HTR-8/SVneo (cell line): ENCODE data around the gene PRKG2.

ENCODE experiments used
- DNase-seq: peaks from one replicate; pipeline ENCODE4 v3.0.0; 2011; ENCODE audit warnings: low spot score, mixed read lengths; ENCODE audit not compliant: insufficient read length
- FAIRE-seq: peaks from 2 replicates; lab custom pipeline; 2011; peaks lifted over from hg19 to GRCh38; lab: Jason Lieb, UNC

Gene PRKG2

DNA sequence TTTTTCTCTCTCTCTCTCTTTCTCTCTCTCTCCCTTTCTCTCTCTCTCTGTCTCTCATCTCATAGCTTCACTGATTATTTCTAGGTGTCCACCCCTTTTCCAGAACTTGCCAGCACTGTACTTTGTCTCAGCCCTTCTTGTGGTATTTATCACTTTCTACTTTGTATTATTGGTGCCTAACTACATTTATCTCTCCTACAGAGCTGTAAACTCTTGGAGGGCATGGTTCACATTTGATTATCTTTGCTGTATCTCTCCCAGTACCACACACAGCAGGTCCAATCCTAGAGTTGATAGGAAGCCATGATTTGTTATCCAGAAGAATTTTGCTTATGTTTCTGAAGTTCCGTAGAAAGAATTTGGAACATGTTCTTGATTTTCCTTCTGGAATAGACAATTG, 5.2 kb upstream of the PRKG2 start:
- no peak for FAIRE-seq
- no peak for DNase-seq

DNA sequence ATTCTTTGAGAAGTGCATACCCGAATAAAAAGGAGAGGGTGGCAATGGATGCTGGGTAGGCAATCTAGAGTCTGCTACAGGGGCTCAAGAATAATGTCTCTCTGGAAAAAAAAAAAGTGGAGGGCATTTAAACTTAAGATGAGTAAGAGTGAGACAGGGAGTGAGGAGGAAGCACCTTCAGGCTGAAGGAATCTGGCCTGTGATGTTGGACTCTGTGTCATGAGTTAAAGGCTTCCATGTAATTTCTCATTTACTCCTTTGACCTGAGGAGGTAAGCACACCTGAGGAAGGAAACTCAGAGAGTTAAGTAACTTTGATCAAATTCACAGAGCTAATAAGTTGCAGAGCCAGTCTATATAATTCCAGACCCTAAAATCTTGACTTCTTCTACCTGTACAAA, 3.2 kb upstream of the PRKG2 start:
- DNase-seq = no peak
- FAIRE-seq = no peak

DNA sequence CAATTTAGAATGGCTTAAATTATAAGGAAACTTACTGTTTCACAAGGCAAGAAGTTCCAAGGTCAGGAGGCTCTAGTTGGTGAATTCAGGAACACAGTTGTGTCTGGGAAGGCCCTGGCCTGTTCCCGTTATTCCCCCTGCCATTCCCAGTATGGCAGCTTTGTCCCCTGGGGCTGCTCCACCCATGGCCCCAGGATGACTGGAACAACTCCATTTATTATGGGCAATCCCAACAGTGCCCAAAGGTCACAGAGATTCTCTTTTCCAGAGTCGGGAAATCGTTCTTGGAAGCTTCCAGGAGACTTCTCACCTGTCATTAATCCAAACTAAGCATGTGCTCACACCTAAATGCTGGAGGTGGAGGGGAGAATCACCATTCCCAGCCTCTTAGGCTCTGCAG, 2.8 kb upstream of the PRKG2 start:
- DNase-seq (no peak), FAIRE-seq (no peak)

DNA sequence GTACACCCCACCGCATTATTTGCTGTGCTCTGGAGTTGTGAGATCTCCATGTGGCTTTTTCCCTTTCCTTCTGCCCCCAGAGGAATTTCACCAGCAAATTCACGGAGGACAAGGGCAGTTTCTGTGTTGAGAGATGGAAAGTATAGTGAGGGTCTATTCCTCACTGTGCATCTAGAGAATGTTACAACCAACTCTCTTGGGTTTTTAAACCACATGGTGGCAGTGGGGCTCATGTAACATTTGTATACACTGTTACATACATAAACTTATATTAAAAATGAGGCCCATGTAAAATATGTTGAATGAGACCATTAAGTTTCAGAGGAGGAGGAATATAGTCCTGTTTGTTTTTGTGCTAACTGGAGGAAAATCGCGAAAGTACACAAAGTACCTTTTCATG, 909 bp upstream of the PRKG2 start:
- no peak for DNase-seq
- no peak for FAIRE-seq

DNA sequence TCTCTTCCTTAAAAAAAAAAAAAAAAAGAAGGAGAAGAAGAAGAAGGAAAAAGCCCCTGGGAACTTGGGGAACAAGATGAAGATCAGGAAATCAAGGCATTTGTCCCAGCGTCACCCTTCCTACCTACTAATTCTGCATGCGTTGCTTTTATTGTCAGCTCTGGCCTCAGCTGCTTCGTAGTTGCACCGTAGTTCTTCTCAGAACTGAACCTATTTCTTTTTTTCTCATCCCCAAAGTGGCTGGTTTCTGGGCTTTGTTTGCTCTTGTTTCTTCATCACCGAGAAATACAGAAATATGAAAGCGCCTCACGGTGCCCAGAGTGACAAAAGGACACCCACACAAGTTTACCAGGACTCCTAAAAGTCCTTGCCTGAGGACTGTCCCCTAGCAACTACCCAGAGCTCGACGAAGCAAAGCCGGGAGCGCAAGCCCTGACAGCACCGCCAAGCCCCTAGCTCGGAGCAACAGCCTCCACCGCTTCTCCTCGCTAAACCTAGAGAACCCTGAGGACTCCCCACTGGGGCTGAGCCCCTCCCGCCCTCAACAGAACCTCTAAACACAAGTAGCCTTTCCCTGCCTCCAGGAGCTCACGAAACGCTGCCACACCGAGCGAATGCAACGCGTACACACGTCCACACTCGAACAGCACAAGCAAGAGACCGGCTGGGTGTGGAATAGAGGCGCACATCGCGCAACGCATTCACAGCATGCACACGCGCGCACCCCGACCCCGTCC, 710 bp downstream of the PRKG2 start:
- no peak for DNase-seq
- no peak for FAIRE-seq

DNA sequence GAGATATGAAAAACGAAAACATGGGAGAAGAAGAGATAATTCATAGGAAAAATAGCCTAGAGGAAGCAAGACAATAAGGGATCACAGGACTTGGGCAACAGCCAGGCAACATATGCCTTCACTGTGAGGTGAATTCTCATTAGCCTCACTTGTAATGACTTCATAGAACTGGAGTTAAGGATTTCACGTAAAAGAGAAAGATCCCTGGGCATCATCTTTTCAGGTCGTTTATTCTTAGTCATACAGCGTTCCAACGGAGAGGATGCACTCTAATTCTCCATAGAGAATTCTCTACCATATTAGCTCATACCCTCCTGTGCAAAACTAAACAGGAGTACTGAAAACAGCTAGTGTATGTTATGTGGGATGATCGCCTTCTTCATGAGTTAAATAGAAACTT, 1.4 kb downstream of the PRKG2 start:
- DNase-seq (no peak), FAIRE-seq (no peak)

DNA sequence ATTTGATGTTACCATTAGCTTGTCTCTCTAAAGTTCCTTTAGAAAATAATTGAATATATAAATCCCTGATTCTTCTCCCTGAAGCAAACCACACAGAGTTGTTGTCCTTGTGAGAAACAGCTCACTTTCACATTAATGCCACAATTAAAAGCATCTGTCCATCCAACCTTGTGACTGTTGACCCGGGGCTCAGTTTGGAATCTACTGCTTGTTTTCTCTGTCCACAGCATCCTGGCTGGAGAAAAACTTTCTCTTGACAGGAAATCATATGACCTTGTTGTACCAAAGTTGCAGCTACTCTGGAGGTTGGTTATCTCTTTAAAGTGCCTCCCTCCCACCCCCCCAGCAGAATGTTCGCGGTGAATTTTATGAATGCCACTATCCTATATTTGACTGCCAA, 3.1 kb downstream of the PRKG2 start:
- FAIRE-seq = no peak
- DNase-seq = no peak

DNA sequence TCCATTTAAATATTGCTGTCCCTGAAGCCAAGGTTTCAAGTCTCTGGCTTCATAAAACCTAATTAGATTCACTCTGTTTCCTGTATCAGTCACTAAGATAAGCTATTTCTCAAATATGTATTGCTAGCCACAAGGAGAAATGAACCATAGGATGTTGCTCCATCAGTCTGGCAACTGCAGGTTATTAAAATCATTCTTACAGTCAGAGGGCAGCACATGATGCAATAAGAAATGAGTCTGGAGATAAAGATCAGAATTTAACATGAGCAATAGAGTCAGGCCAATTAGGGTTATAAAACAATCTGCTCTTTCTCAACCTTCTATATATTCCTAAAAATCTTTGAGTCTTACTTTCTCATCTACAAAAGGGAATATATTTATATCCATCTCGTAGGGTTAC, 7.2 kb downstream of the PRKG2 start:
- DNase-seq = no peak
- no peak for FAIRE-seq

DNA sequence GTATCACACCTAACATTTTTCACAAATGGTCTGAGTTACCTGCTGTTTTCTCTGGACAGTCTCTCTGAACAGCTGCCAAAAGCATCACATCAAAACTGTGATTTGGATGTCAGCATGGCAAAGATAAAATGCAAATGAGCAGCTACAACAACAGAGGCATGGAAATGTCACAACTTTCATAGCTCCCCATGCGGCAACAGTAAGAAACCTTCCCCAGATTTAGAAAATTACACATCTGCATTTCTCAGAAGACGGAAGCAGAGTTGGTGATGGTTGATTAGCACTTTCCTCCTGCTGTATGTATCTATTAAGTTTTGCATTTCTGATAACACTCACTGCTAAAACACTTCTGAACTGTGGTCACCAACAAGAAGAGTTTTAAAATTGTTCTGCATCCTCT, 9.7 kb downstream of the PRKG2 start:
- FAIRE-seq (no peak), DNase-seq (no peak)

DNA sequence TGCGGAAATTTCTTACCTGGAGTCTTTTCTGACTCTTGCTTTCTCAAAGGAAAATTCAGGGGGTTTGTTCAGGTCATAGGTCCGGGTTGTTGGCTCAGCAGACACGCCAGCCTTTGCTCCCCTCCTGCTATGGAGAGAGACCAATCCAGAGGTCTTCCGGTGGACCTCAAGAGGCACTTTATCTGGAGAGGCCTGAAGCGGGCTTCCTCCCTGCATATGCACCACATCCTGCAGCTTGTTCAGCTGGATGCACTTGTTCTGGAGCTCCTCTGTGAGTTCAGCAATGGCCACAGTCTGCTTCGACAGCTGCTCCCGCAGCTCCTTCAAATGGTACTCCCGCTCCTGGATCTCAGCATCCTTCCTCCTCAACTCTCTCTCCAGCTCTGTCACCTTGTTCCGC, 10.5 kb downstream of the PRKG2 start:
- DNase-seq = no peak

DNA sequence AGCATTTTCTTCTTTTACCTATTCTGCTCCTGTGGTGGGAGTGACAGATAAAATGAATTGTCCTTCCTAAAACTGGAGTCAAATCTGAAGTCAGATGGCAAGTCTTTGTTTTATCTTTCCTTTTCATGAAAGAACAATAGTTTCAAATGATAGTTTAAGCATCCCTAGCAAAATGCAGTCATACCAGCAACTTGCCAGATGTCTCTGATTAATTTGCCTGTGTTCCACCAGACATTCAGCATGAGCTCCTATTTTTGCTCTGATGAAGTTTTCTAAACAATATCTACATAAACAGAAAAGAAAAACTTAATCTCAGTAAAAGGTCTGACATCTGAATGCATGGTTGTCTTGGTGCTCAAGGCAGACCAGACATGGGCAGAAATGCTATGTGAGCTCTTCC, 15.2 kb downstream of the PRKG2 start:
- DNase-seq (no peak), FAIRE-seq (no peak)

More for the DNA sequence above, 10.5 kb downstream of the PRKG2 start:
- FAIRE-seq = no peak

DNA sequence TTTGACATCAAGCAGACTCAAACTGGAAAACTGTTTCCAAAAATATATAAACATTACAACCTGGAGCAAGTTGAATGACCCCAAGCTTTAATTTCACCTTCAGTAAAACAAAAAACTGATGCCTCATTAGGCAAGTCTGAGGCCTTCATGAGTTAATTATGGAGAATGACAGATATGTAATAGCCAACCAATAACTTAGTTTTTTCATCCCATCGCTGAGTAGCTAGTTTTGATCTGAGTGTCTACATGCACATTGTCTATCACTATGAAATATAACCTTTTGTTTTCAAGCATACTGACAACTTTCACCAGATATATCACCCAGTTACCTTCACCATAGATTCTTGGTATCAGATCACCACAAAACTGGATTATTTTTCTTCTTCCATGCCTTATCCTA, 16.4 kb downstream of the PRKG2 start:
- no peak for DNase-seq

DNA sequence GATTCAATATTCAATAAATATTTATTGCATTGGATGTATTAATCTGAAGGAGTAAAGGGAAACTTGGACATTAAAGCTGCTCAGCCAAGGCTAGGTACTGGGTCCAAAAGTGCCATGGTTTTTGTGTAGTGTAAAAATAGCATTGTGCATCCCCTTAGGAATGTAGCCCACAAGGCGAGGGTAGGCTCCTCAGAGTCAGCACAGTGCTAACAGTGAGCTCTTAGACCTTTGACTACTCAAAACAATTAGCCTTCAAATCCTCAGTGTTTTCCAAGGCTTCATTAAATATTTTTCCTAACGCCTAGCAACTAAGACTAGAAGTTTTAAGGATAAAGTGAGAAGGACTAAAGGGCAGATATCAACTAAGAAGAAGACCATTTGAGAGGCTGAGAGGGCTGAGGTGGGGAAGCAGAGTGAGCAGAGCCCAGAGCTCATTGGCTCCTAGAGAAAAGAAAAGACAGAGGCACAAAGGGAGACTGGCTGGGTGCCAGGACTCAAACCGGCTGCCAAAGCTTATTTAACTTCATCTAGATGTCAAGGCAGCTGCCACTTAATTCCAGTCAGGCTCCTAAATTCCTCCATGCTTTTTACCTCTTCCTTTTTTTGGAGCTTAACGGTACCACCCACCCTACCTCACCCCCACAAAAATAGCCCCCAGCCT, 17.0 kb downstream of the PRKG2 start:
- FAIRE-seq (no peak), DNase-seq (no peak)

More for the DNA sequence above, 16.4 kb downstream of the PRKG2 start:
- FAIRE-seq = no peak

DNA sequence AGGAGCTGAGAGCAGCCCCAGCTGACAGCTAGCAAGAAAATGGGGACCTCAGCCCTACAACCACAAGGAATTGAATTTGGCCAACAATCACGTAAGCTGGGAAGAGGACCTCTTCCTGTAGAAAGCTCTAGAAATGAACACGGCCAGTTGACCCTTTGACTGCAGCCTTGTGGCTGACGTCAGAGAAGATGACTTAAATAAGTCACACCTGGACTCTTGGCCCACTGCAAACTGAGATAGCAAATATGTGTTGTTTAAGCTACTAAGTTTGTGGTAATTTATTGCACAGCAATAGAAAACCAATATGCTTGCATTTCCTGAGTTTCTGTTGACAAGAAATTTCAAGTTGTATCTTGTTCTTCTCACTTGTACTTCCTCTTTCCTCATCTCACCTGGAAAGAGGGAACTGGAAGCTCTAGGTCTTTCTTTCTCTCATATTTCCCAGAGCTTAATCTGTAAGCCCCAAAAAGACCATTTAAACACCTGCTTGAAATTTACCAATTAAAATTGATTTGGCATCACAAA, 18.8 kb downstream of the PRKG2 start:
- DNase-seq (no peak), FAIRE-seq (no peak)

DNA sequence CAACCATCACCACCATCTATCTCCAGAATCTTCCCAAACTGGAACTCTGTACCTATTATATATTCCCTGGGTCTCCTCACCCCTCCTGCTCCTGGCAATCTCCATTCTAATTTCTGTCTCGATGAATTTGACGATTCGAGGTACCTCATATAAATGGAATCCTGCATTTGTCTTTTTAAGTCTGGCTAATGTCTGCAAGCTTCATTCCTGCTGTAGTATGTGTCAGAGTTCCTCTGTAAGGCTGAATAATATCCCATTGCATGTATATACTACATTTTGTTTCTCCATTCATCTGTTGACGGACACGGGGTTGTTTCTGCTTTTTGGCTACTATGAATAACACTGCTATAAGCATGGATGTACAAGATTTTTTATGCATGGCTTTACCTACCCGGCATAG, 19.5 kb downstream of the PRKG2 start:
- FAIRE-seq (no peak), DNase-seq (no peak)

DNA sequence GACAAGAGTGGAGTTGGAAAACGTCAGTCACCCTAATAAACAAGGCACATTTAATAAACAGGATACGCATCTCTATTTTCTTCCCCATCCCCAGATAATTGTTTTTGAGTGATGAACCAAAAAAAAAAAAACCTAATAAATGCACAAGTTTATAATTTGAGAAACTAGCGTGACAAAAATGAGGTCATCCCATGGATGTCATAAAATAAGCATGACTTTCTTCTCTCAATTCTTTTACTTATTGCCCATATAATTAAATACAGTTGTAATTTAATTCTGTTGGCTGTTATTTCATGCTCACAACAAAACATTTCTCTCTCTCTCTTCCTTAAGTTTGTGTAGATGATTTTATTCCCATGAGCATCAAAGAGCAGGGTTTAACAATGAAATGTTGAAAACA, 20.7 kb downstream of the PRKG2 start:
- DNase-seq (no peak), FAIRE-seq (no peak)

DNA sequence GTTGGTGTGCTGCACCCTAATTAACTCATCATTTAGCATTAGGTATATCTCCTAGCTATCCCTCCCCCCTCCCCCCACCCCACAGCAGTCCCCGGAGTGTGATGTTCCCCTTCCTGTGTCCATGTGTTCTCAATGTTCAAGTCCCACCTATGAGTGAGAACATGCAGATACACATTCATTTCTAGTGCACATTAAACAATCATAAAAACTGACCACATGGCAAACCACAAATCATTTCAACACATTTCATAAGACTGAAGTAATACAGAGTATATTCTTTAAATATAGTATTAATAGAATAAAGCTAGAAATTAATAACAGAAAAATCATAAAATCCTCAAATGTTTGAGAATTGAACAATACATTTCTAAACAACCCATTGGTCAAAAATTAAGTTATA, 34.1 kb downstream of the PRKG2 start:
- FAIRE-seq = no peak
- no peak for DNase-seq

DNA sequence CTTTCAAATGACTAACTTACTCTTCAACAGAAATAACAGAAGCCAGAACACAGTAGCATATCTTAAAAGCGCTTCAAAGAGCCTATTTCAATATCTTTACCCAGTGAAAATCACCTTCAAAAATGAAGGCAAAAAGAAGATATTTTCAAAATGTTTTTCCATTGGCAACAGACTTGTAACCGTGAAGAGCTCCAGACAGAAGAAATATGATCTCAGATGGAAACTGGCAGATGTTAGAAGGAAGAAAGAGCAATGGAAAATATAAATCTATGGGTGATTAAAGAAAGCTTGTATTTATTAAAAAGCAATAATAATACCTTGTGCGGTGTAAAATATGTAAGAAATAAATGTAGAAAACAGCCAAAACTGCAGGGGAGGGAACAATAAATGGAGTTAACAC, 35.7 kb downstream of the PRKG2 start:
- no peak for FAIRE-seq

DNA sequence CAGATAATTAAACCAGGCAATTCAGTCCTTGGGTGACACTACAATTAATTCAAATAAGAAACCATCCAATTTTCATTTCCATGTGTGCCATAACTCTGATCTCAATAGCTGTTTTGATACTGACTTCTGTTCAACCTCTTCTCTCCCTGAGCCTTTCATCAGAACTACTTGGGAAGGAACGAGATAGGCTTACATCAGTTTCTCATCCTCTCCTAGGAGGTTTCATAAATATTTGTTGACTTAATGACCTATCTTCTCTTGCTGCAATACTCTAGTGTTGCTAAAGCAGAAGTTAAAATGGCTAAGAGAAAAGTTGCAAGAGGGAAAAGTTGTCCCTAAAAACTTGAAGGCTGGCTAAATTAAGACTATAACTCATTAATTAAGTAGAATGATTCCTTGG, 41.8 kb downstream of the PRKG2 start:
- DNase-seq (no peak), FAIRE-seq (no peak)

More for the DNA sequence above, 35.7 kb downstream of the PRKG2 start:
- DNase-seq = no peak

DNA sequence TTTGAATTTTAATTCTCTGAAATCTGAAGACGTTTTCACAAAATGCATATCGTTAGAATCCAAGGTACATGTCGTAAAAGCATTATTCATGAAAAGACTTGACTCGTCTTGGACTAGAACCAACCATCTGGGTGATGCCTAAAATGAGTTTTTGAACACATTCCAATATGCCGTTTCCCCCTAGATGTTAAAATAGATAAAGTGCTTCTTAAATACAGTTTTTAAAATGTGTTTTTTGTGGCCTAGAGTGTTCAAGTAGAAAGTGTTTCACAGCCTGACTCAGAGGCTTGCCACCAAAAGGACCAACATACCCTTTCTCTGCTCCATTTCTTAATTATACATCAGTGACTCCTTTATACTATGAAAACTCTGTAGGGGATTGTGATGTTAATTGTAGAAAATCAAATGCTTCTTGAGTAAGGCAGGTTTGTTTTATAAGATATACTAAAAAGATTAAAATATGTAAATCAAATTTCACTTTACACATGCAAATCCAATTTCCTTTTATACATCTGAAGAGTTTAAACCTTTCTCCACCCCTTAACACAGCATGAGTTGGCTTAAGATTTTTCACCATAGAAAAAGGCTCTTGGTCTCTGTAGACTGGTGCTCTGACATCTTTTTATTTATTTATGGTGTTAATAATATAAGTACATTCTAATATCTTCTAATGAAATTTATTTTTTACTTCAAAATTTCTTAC, 48.4 kb downstream of the PRKG2 start:
- no peak for DNase-seq

DNA sequence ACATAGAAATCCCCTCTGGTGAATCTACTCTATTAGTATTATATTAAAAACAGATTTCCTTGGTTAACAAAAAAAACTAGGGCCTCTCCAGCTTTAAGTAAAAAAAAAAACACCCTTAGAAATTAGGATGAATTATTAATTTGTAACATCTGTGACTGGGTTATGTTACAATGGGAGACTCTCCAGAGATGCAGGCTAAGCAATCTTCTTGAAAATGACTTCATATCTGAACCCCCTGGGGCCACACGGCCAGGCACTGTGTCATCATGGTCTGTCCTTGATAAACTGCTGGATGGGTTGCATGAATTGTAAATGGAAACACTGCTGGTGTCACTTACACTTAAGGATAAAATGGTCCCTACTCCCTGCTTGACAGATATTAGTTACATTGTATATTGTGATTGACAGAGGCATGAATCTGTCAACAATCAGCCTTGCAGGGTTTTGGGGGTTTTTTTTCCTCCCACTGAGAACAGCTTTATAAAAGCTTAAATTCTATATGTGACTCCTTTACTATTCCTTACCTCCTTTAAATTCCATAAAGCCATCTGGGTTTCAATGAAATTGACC, 49.1 kb downstream of the PRKG2 start:
- DNase-seq (no peak), FAIRE-seq (no peak)

More for the DNA sequence above, 48.4 kb downstream of the PRKG2 start:
- FAIRE-seq = no peak
